ENCODE results near the gene HOXC9.

HOXC9 gene

GRCh38 chr12:54042970-54043853 is 43.3 kb downstream of the HOXC9 start:
- DNase-seq: no peak

- no peak for DNase-seq
Measured at GRCh38 chr12:54044425-54045103, 44.6 kb downstream of the HOXC9 start.

DNA sequence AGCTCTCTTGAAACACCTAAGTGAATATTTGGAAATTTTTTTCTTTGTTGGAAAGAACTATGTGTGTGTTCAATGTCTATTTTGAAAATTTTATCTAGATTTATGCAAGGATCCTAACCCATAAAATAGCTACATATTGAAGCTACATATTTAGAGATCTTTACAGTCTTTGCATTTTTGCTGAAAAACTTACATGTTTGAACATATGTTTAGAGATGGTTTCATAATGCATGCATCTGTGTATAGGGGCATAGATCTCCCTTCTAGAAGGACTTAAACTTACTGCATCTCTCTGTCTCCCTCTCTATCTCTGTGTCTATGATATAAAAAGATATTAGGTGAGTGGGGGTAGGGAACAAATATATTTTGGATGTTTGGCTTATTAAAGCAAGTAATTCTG is 45.4 kb downstream of the HOXC9 start:
- DNase-seq: no peak

GRCh38 chr12:54045868-54046521 is 46.0 kb downstream of the HOXC9 start:
- DNase-seq: no peak

GRCh38 chr12:54046809-54047159 is 46.8 kb downstream of the HOXC9 start:
- no peak for DNase-seq

- DNase-seq: no peak
Measured at GRCh38 chr12:54047160-54047963, 47.4 kb downstream of the HOXC9 start.

DNA sequence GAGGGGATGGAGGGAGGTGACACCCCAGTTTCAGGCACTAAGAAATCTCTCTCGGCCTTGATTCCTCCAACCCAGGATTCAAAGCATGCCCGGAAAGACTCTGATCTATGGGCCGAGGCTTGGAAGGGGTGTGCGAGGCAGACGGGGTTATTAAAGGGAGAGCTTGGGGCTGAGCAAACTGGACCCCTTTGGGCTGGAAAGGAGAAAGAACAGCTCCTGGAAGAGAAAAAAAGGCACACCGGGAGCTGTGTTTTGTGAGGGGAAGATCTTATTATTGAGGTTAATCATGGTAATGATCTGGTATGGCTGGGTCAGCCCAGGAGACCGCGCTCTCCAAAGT is 48.0 kb downstream of the HOXC9 start:
- no peak for DNase-seq

GRCh38 chr12:54048406-54049093 is 48.6 kb downstream of the HOXC9 start:
- DNase-seq: no peak

GRCh38 chr12:54049108-54049507 is 49.1 kb downstream of the HOXC9 start:
- DNase-seq: no peak

DNA sequence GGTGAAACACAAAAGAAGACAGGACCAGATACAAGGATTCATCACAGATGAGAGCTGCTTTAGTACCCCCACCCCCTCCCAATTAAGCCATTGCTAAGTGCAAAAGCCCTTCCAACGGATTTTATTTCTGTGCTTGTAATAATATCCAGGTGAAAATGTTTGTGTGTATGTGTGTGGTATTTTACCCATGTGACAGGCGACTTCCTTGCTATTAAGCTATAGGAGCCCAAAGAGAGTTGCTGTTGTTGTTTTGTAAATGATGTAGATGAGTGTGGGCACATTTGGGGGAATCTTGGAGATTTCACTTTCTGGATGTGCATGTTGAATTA is 50.5 kb downstream of the HOXC9 start:
- no peak for DNase-seq

DNA sequence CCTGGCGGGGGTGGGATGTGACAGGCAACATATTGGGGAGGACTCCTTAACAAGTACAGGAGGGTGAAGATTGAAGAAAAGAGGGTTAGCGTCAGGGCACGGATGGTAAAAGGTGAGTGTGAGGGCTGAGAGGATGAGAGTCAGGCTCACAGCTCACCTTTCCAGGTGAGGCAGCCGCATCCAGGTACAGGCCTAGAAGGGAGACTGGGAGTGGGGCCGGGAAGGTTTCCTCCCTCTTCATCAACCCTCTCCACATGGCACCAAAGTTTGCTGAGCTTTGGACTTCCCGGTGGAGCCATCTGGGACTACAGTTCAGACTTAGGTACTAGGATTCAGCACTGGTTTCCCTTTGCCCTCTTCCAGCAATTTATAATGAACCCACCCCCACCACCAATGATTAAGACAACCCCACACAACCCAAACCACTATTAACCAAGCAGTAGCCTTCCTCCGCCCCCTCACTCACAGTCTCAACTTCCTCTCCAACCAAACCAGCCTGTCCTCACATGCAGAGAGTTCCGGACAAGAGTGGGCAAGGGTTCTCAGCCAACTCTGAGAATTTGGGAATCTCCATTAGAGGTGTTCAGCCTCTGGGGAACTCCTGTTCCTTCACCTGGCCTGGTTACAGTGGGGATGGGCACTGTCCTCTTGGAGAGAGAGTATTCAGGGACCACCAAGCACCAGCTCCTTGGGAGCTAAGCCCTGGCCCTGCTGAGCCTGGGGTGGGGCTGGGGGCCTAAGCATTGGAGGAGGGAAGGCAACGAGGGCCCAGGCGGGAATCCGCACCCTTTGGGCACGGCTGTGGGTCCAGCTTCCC is 51.3 kb downstream of the HOXC9 start:
- no peak for DNase-seq

DNA sequence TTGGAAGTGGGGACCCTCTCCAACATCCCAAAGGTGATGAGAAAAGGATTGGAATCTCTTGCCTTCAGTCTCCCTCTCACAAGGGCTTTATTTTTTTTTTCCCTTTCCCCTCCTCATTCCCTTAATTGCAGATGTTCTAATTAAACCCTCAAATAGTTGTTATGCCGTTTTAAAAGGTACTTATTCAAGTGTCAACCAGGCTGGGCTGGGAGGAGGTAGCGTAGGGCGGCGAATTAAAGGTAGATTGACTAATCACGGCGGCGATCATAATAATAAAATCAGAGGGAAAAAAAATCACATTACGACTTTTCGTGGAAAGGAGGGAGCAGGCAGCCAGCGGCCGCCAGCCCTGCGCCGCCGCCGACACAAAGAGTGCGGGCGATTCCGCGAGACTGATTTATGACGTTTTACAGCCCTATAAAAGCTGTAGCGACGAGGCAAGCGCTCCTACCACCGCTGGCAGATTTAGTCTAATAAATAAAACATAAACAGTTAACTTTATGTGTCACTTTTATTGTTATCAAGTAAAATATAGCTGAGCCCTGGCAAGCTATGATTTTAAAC is 52.0 kb downstream of the HOXC9 start:
- DNase-seq: no peak

DNA sequence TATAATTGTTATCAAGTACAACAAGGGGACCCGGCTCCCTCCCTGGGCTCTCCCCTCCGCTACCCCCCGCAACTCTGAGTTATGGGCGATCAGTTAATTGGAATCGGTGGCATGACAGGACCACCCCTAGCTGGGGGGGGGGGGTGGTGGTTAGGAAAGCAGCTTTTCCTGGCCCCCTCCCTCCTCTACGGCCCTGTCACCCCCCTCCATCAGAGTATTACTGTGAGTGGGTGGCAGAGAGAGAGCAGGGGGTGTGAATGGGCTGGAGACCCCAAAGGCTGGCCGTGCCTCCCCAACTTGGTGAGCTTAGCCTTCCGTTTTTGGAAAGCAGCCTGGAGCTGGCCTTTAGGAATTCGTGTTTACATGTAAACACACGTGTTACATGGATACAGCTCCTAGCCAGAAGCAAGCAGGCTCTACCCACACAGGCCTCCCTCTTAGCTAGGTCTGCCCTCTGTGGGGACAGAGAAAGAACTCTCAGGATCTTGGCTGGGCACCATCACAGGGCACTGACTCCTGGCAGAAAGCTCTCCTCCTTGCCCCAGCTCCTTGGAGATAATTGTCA is 52.6 kb downstream of the HOXC9 start:
- DNase-seq: no peak

Data from CD4-positive, alpha-beta T cell treated with Interleukin-17A for 1 hour (primary cell).